HepG2 (cell line): Measurements from ENCODE around the gene ADGRF1. TPM values are rescaled to one million over a fixed set of nuclear protein-coding genes. Genes with fewer than 3 reads are reported as not detected.
A peak's percentile ranks its signal among the peaks of the same experiment; 100 is the strongest.

Experiments
- CHCHD3 ChIP-seq: sonication (generic); formaldehyde crosslinking; IDR thresholded peaks from 2 replicates; pipeline ENCODE4 v1.8.0; 2022; ENCODE audit warnings: mild to moderate bottlenecking, missing genetic modification reagents, moderate library complexity
- FOXK2 ChIP-seq: fragments of 450-650 bp; IDR thresholded peaks from 2 replicates; pipeline ENCODE4 v1.6.1; 2016
- HDAC1 ChIP-seq: sonication (generic); formaldehyde crosslinking; IDR thresholded peaks from 2 replicates; pipeline ENCODE4 v1.5.1; 2020; ENCODE audit warnings: mild to moderate bottlenecking, missing genetic modification reagents
- HDAC6 ChIP-seq: fragments of 200-600 bp; sonication (generic); IDR thresholded peaks from 2 replicates; pipeline ENCODE4 v1.7.0; 2017; ENCODE audit warnings: mild to moderate bottlenecking, antibody characterized with exemption, low read length, low read depth
- HMG20A ChIP-seq: IDR thresholded peaks from 2 replicates; pipeline ENCODE4 v1.6.1; 2016; ENCODE audit warnings: borderline replicate concordance
- HNRNPL ChIP-seq: fragments of 200-400 bp; formaldehyde crosslinking; IDR thresholded peaks from 2 replicates; pipeline ENCODE4 v1.6.1; 2017; ENCODE audit warnings: mild to moderate bottlenecking, low read depth, low read length
- MBD4 ChIP-seq: IDR thresholded peaks from 2 replicates; pipeline ENCODE4 v1.6.1; 2012; ENCODE audit warnings: low read length, inconsistent platforms, borderline replicate concordance
- MED1 ChIP-seq: sonication (generic); formaldehyde crosslinking; IDR thresholded peaks from 2 replicates; pipeline ENCODE4 v1.4.0; 2020; ENCODE audit warnings: missing genetic modification reagents
- MIER2 ChIP-seq: IDR thresholded peaks from 2 replicates; pipeline ENCODE4 v1.6.1; 2016; ENCODE audit warnings: missing biosample characterization, missing genetic modification reagents
- MXD1 ChIP-seq: sonication (generic); formaldehyde crosslinking; IDR thresholded peaks from 2 replicates; pipeline ENCODE4 v1.4.0; 2020; ENCODE audit warnings: mild to moderate bottlenecking, missing genetic modification reagents
- NCOA2 ChIP-seq: sonication (generic); formaldehyde crosslinking; IDR thresholded peaks from 2 replicates; pipeline ENCODE4 v1.8.0; 2022; ENCODE audit warnings: inconsistent platforms
- NR2F1 ChIP-seq, 2 experiments: fragments of 450-650 bp in 1 of 2; formaldehyde crosslinking in 1 of 2; IDR thresholded peaks; 2 replicates each; pipeline versions ENCODE4 v1.5.0 to v1.6.1; 2016 to 2020; ENCODE audit warnings: mild to moderate bottlenecking in 1 of 2, missing compliant biosample characterization in 1 of 2, missing genetic modification reagents in 1 of 2, moderate library complexity in 1 of 2
- PHF5A ChIP-seq: IDR thresholded peaks from one replicate; pipeline ENCODE4 v1.6.1; 2018; ENCODE audit warnings: low read depth, missing genetic modification reagents; ENCODE audit not compliant: unreplicated experiment
- SAP130 ChIP-seq: IDR thresholded peaks from 2 replicates; pipeline ENCODE4 v1.6.1; 2016; ENCODE audit warnings: low read depth
- SOX5 ChIP-seq: IDR thresholded peaks from 2 replicates; pipeline ENCODE4 v1.6.1; 2016; ENCODE audit warnings: borderline replicate concordance
- TARDBP ChIP-seq: sonication (generic); formaldehyde crosslinking; IDR thresholded peaks from 2 replicates; pipeline ENCODE4 v1.8.0; 2022; ENCODE audit warnings: mild to moderate bottlenecking, missing genetic modification reagents
- THAP8 ChIP-seq: sonication (generic); formaldehyde crosslinking; IDR thresholded peaks from 2 replicates; pipeline ENCODE4 v1.5.1; 2020; ENCODE audit warnings: missing genetic modification reagents, mild to moderate bottlenecking, borderline replicate concordance
- ZNF264 ChIP-seq: sonication (generic); formaldehyde crosslinking; IDR thresholded peaks from 2 replicates; pipeline ENCODE4 v1.4.0; 2020; ENCODE audit warnings: missing genetic modification reagents
- ZNF549 ChIP-seq: sonication (generic); formaldehyde crosslinking; IDR thresholded peaks from 2 replicates; pipeline ENCODE4 v1.5.0; 2020; ENCODE audit warnings: missing genetic modification reagents
- ZNF570 ChIP-seq: sonication (generic); formaldehyde crosslinking; IDR thresholded peaks from 2 replicates; pipeline ENCODE4 v1.4.0; 2020; ENCODE audit warnings: mild to moderate bottlenecking, missing genetic modification reagents, borderline replicate concordance
- ZNF609 ChIP-seq: sonication (generic); formaldehyde crosslinking; IDR thresholded peaks from 2 replicates; pipeline ENCODE4 v1.4.0; 2020; ENCODE audit warnings: mild to moderate bottlenecking, missing genetic modification reagents, borderline replicate concordance
- ZSCAN5A ChIP-seq: sonication (generic); formaldehyde crosslinking; IDR thresholded peaks from 2 replicates; pipeline ENCODE4 v1.8.0; 2022; ENCODE audit warnings: mild to moderate bottlenecking, missing genetic modification reagents, borderline replicate concordance
- polyA plus RNA-seq, 8 experiments: library from polyadenylated mRNA; depleted of rRNA in 3 of 8; stranded (reverse) in 7 of 8; unstranded in 1 of 8; fragments of >200 nt; fragmentation: Illumina TruSeq in 4 of 8; extraction: Trizol in 4 of 8; gene quantifications; 2 replicates each; pipeline versions ENCODE4 v1.2.1 to v1.2.3, GENCODE V29; 2011 to 2016; ENCODE audit warnings: low read depth in 4 of 8, missing spikeins in 1 of 8, mixed read lengths in 1 of 8; ENCODE audit not compliant: insufficient read depth in 1 of 8
- total RNA-seq, 5 experiments: library from RNA; depleted of rRNA; stranded (reverse); fragments of >200 nt; fragmentation: Illumina TruSeq; extraction: Trizol; gene quantifications; 2 replicates each; pipeline ENCODE4 v1.2.3, GENCODE V29; 2016; ENCODE audit warnings: low read depth in 1 of 5

ADGRF1 gene
- total and polyA plus RNA-seq, 2 of the 13 experiments (the other 11 are each of a cell fraction or from before 2014, with no cell fraction given) = not detected

GRCh38 chr6:47061309-47062300, 19.5 kb upstream of the ADGRF1 start (continued):
- no peak for TF ChIP-seq THAP8 (CRISPR knock-in tag)
- peak; percentile 56; the same call in 1 of the 2 replicates for TF ChIP-seq ZNF609 (CRISPR knock-in tag)
- no peak for TF ChIP-seq ZNF570 (CRISPR knock-in tag)
- TF ChIP-seq FOXK2 = no peak
- TF ChIP-seq HNRNPL = 0 out of 2 replicates have a peak, but pooled peaks have one; percentile 55
- TF ChIP-seq HDAC6 = no peak
- TF ChIP-seq TARDBP (CRISPR knock-in tag) = 0 out of 2 replicates have a peak, but pooled peaks have one; percentile 6
- peak; percentile 32 to 58; a peak in 2 of 4 replicates for TF ChIP-seq NR2F1 (CRISPR knock-in tag; IDR thresholded peaks at IDR 0.05)
- 0 out of 2 replicates have a peak, but pooled peaks have one; percentile 25 for TF ChIP-seq ZSCAN5A (CRISPR knock-in tag)
- 0 out of 2 replicates have a peak, but pooled peaks have one; percentile 63 for TF ChIP-seq ZNF549 (CRISPR knock-in tag)
- no peak for TF ChIP-seq MBD4
- peak; percentile 75 for TF ChIP-seq NCOA2 (CRISPR knock-in tag)
- no peak for TF ChIP-seq CHCHD3 (CRISPR knock-in tag)
- TF ChIP-seq ZNF264 = peak; percentile 35; the same call in 1 of the 2 replicates
- TF ChIP-seq HMG20A (CRISPR knock-in tag) = peak; percentile 58; the same call in 1 of the 2 replicates
- TF ChIP-seq MIER2 (CRISPR knock-in tag) = peak; percentile 41; the same call in 1 of the 2 replicates
- TF ChIP-seq HDAC1 = peak; percentile 67
- TF ChIP-seq MXD1 (CRISPR knock-in tag) = 0 out of 2 replicates have a peak, but pooled peaks have one; percentile 11
- peak; percentile 83 for TF ChIP-seq MED1 (CRISPR knock-in tag)
- peak; percentile 34; the same call in 1 of the 2 replicates for TF ChIP-seq SAP130 (CRISPR knock-in tag)
- peak; percentile 16 for TF ChIP-seq PHF5A (CRISPR knock-in tag)
- TF ChIP-seq SOX5 (CRISPR knock-in tag) = peak; percentile 38; the same call in 1 of the 2 replicates
